Ecto neural progenitor cell (in vitro differentiated cells): ENCODE results near the gene ATP2B3.

Experiments
- DNase-seq: peaks from one replicate; pipeline ENCODE4 v3.0.0-alpha.2; 2018; ENCODE audit warnings: low spot score

ATP2B3 gene

GRCh38 chrX:153611298-153612095, 94.1 kb downstream of the ATP2B3 start:
- no peak for DNase-seq

- no peak for DNase-seq
These were observed 95.0 kb downstream of the ATP2B3 start for GRCh38 chrX:153612413-153612812.

GRCh38 chrX:153614818-153615217, 97.4 kb downstream of the ATP2B3 start:
- DNase-seq, result no peak

- DNase-seq, result no peak
These were observed 103.1 kb downstream of the ATP2B3 start for GRCh38 chrX:153620576-153620975.

- no peak for DNase-seq
These were observed 104.6 kb downstream of the ATP2B3 start for GRCh38 chrX:153621949-153622598.

- no peak for DNase-seq
These were observed 105.3 kb downstream of the ATP2B3 start for GRCh38 chrX:153622661-153623309.

GRCh38 chrX:153623310-153624029, 106.0 kb downstream of the ATP2B3 start:
- DNase-seq, result no peak

- DNase-seq, result no peak
These were observed 107.0 kb downstream of the ATP2B3 start for GRCh38 chrX:153624196-153625091.

GRCh38 chrX:153625271-153626024, 108.0 kb downstream of the ATP2B3 start:
- DNase-seq, result no peak

- no peak for DNase-seq
These were observed 108.7 kb downstream of the ATP2B3 start for GRCh38 chrX:153626025-153626633.

GRCh38 chrX:153626863-153627674, 109.6 kb downstream of the ATP2B3 start:
- no peak for DNase-seq

- DNase-seq, result no peak
These were observed 110.3 kb downstream of the ATP2B3 start for GRCh38 chrX:153627675-153628111.

- DNase-seq, result no peak
These were observed 110.7 kb downstream of the ATP2B3 start for GRCh38 chrX:153628129-153628528.

GRCh38 chrX:153628665-153629064, 111.2 kb downstream of the ATP2B3 start:
- no peak for DNase-seq

GRCh38 chrX:153631346-153631745, 113.9 kb downstream of the ATP2B3 start:
- DNase-seq, result no peak

GRCh38 chrX:153631907-153632594, 114.6 kb downstream of the ATP2B3 start:
- DNase-seq, result no peak
